Measurements from ENCODE around the gene SLC25A19.

SLC25A19 gene

GRCh38 chr17:75252039-75252816 lies 37.0 kb downstream of the SLC25A19 start:
- H3K36me3 ChIP-seq (ENCODE audit: insufficient read depth, low read length): no peaks in the 10 kb centered on the region
- no peak overlapping the region for H3K4me3 ChIP-seq
- TF ChIP-seq EZH2 (IDR thresholded peaks at IDR 0.05) (no peak), FOXP2 (optimal IDR thresholded peaks at IDR 0.05; ENCODE audit: control extremely low read depth, extremely low read length, insufficient read depth) (no peak), POLR2AphosphoS5 (IDR thresholded peaks at IDR 0.05; ENCODE audit: borderline replicate concordance, low read depth, low read length) (no peak)
- no peak overlapping the region for H3K27ac ChIP-seq
- no peak overlapping the region for H3K9ac ChIP-seq (ENCODE audit: insufficient read length)
- DNase-seq (ENCODE audit: low read depth, low spot score): no peak
- H3K9me3 ChIP-seq (ENCODE audit: low read depth, low read length): no peaks in the 10 kb centered on the region

GRCh38 chr17:75250009-75250471 lies 39.2 kb downstream of the SLC25A19 start:
- TF ChIP-seq POLR2AphosphoS5 (IDR thresholded peaks at IDR 0.05; ENCODE audit: borderline replicate concordance, low read depth, low read length) (no peak), FOXP2 (optimal IDR thresholded peaks at IDR 0.05; ENCODE audit: control extremely low read depth, extremely low read length, insufficient read depth) (no peak), EZH2 (IDR thresholded peaks at IDR 0.05) (no peak)
- H3K27ac ChIP-seq: no peak overlapping the region

DNA sequence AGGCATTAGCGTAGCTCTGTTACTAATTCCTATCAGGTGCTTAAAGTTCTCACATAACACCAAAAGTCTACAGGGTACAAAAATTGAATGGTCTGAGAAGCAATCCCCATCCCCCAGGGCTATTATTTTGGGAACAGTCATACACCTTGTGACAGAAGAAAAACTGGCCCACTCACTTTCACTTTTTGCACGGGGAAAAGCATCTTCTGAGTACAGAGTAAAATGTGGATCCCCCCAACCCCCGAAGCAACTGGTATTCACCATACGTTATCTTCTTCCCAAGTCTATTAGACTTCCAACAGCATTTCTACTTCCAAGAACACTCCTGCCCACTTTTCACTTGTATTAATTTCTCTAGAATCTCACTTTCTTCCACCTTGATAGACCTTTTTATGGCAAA lies 39.7 kb downstream of the SLC25A19 start:
- no peak overlapping the region for H3K9ac ChIP-seq (ENCODE audit: insufficient read length)
- no peak overlapping the region for H3K4me3 ChIP-seq
- DNase-seq (ENCODE audit: low read depth, low spot score): no peak
- peaks cover 17% of the 10 kb centered on the region; the same call in 1 of the 2 replicates for H3K36me3 ChIP-seq (ENCODE audit: insufficient read depth, low read length)
- no peaks in the 10 kb centered on the region for H3K9me3 ChIP-seq (ENCODE audit: low read depth, low read length)
- H3K27ac ChIP-seq: peak overlapping the region; percentile 46; the same call in 1 of the 2 replicates
- TF ChIP-seq FOXP2 (optimal IDR thresholded peaks at IDR 0.05; ENCODE audit: control extremely low read depth, extremely low read length, insufficient read depth) (no peak), EZH2 (IDR thresholded peaks at IDR 0.05) (no peak), POLR2AphosphoS5 (IDR thresholded peaks at IDR 0.05; ENCODE audit: borderline replicate concordance, low read depth, low read length) (no peak)

More at GRCh38 chr17:75250009-75250471, 39.2 kb downstream of the SLC25A19 start:
- no peaks in the 10 kb centered on the region for H3K9me3 ChIP-seq (ENCODE audit: low read depth, low read length)
- no peak overlapping the region for H3K9ac ChIP-seq (ENCODE audit: insufficient read length)
- H3K4me3 ChIP-seq: no peak overlapping the region
- no peak for DNase-seq (ENCODE audit: low read depth, low spot score)
- H3K36me3 ChIP-seq (ENCODE audit: insufficient read depth, low read length): peaks cover 15% of the 10 kb centered on the region; the same call in 1 of the 2 replicates

DNA sequence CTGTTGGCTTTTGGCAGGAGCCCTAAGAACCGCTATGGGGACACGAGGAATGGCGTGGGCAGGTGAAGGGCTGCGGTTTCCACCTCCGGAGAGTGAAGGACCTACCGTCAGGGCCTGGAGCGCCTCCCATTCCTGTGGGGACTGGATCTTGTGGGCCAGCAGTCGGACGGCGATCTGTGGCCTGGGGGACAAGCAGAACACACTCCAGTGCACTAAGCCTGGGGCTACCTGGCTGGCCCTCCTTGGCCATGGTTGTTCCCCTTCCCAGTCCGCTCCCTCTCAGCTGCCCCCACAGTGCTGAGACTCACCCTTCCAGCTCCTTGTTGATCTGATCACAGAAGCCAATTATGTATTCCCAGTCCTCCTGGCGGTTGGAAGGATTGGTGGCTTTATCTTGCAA lies 42.8 kb downstream of the SLC25A19 start:
- Histone ChIP-seq H3K9ac (ENCODE audit: insufficient read length) (no peak overlapping the region), H3K36me3 (ENCODE audit: insufficient read depth, low read length) (peaks cover 44% of the 10 kb centered on the region; the same call in 1 of the 2 replicates)
- DNase-seq (ENCODE audit: low read depth, low spot score): no peak

DNA sequence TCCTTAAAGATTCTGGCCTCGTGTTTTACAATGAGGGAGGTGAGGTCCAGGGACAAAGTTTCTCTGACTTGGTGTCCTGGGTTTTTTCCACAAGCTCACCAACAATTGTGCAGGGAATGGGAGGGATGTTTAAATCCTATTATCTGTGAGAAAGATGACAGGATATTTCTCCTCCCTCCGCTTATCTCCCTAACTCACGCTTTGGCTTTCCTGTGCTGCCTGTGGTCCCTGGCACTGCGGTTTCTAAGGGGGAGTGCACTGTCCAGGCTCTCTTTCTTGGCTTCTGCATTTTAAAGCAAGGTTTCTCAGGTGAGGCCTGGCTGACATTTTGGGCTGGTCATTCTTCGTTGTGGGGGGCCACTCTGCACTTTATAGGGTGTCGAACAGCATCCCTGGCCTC lies 44.2 kb downstream of the SLC25A19 start:
- Histone ChIP-seq H3K36me3 (ENCODE audit: insufficient read depth, low read length) (peaks cover 57% of the 10 kb centered on the region; the same call in 1 of the 2 replicates), H3K27ac (no peak overlapping the region), H3K4me3 (no peak overlapping the region), H3K9me3 (ENCODE audit: low read depth, low read length) (no peaks in the 10 kb centered on the region), H3K9ac (ENCODE audit: insufficient read length) (no peak overlapping the region)
- no peak for TF ChIP-seq POLR2AphosphoS5 (IDR thresholded peaks at IDR 0.05; ENCODE audit: borderline replicate concordance, low read depth, low read length)
- TF ChIP-seq FOXP2 (optimal IDR thresholded peaks at IDR 0.05; ENCODE audit: control extremely low read depth, extremely low read length, insufficient read depth): no peak
- no peak for TF ChIP-seq EZH2 (IDR thresholded peaks at IDR 0.05)
- no peak for DNase-seq (ENCODE audit: low read depth, low spot score)

More for the DNA sequence above, 42.8 kb downstream of the SLC25A19 start:
- Histone ChIP-seq H3K9me3 (ENCODE audit: low read depth, low read length) (no peaks in the 10 kb centered on the region), H3K27ac (no peak overlapping the region), H3K4me3 (no peak overlapping the region)
- TF ChIP-seq FOXP2 (optimal IDR thresholded peaks at IDR 0.05; ENCODE audit: control extremely low read depth, extremely low read length, insufficient read depth) (no peak), POLR2AphosphoS5 (IDR thresholded peaks at IDR 0.05; ENCODE audit: borderline replicate concordance, low read depth, low read length) (no peak), EZH2 (IDR thresholded peaks at IDR 0.05) (no peak)

GRCh38 chr17:75244133-75244866 lies 44.9 kb downstream of the SLC25A19 start:
- Histone ChIP-seq H3K36me3 (ENCODE audit: insufficient read depth, low read length) (peaks cover 57% of the 10 kb centered on the region; the same call in 1 of the 2 replicates), H3K9me3 (ENCODE audit: low read depth, low read length) (no peaks in the 10 kb centered on the region), H3K4me3 (no peak overlapping the region), H3K9ac (ENCODE audit: insufficient read length) (no peak overlapping the region), H3K27ac (no peak overlapping the region)
- DNase-seq (ENCODE audit: low read depth, low spot score): no peak
- no peak for TF ChIP-seq FOXP2 (optimal IDR thresholded peaks at IDR 0.05; ENCODE audit: control extremely low read depth, extremely low read length, insufficient read depth)
- TF ChIP-seq POLR2AphosphoS5 (IDR thresholded peaks at IDR 0.05; ENCODE audit: borderline replicate concordance, low read depth, low read length): no peak
- no peak for TF ChIP-seq EZH2 (IDR thresholded peaks at IDR 0.05)

DNA sequence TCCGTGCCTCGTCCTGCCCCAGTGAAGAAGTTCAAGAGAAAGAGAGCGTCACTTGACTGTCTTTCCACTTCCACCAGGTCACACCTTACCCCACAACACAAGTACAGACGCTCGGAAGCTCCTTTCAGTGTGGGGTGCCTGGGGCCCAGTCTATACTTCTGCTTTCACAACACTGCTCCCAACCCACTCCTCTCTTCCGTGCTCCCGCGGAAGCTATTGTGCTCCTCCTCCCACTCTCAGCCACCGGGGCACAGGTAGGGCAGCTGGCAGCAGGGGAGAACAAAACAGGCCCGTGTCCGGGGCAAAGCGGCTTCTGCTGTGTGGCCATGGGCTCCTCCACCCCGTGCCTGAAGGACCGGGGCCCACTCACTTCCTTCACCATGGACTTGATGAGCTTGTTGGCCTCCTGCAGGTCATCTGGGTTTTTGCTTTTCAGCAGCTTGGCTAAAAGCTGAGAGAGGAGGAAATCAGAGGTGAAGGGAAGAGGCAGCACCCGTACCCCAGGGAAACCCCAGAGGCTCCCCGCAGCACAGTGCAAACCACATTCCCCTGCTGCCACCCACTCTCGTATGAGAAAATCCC lies 46.7 kb downstream of the SLC25A19 start:
- H3K9ac ChIP-seq (ENCODE audit: insufficient read length): no peak overlapping the region
- H3K4me3 ChIP-seq: no peak overlapping the region
- H3K9me3 ChIP-seq (ENCODE audit: low read depth, low read length): no peaks in the 10 kb centered on the region
- TF ChIP-seq FOXP2 (optimal IDR thresholded peaks at IDR 0.05; ENCODE audit: control extremely low read depth, extremely low read length, insufficient read depth): no peak
- TF ChIP-seq POLR2AphosphoS5 (IDR thresholded peaks at IDR 0.05; ENCODE audit: borderline replicate concordance, low read depth, low read length): no peak
- TF ChIP-seq EZH2 (IDR thresholded peaks at IDR 0.05): no peak
- H3K27ac ChIP-seq: no peak overlapping the region
- peaks cover 74% of the 10 kb centered on the region for H3K36me3 ChIP-seq (ENCODE audit: insufficient read depth, low read length)
- no peak for DNase-seq (ENCODE audit: low read depth, low spot score)

- TF ChIP-seq EZH2 (IDR thresholded peaks at IDR 0.05) (no peak), POLR2AphosphoS5 (IDR thresholded peaks at IDR 0.05; ENCODE audit: borderline replicate concordance, low read depth, low read length) (no peak), FOXP2 (optimal IDR thresholded peaks at IDR 0.05; ENCODE audit: control extremely low read depth, extremely low read length, insufficient read depth) (no peak)
- Histone ChIP-seq H3K9me3 (ENCODE audit: low read depth, low read length) (no peaks in the 10 kb centered on the region), H3K4me3 (no peak overlapping the region), H3K27ac (no peak overlapping the region), H3K36me3 (ENCODE audit: insufficient read depth, low read length) (peaks cover 79% of the 10 kb centered on the region), H3K9ac (ENCODE audit: insufficient read length) (no peak overlapping the region)
- DNase-seq (ENCODE audit: low read depth, low spot score): no peak
Measured at GRCh38 chr17:75241996-75242460, 47.2 kb downstream of the SLC25A19 start.

All from SK-N-MC (cell line).